ENCODE data around the gene STK16. TPM values are rescaled to one million over a fixed set of nuclear protein-coding genes. Genes with fewer than 3 reads are reported as not detected.

The STK16 gene
- total and polyA plus RNA-seq, 2 experiments from 2014 or later, result 7.7 to 35.6 TPM

GRCh38 chr2:219284501-219285372 is 39.5 kb downstream of the STK16 start:
- Histone ChIP-seq H3K27me3 (no peaks in the 10 kb centered on the region), H3K27ac (no peak overlapping the region), H3K36me3 (replicated peaks; ENCODE audit: insufficient read depth, low read depth) (no peaks in the 10 kb centered on the region), H3K4me3 (no peak overlapping the region), H2AFZ (no peak overlapping the region), H3K4me1 (ENCODE audit: insufficient read depth) (peaks cover 4% of the 10 kb centered on the region), H3K4me2 (no peak overlapping the region), H3K9me2 (replicated peaks; ENCODE audit: insufficient read depth) (no peaks in the 10 kb centered on the region), H4K20me1 (ENCODE audit: insufficient read depth, poor library complexity, severe bottlenecking) (no peaks in the 10 kb centered on the region), H3K79me2 (peaks cover 4% of the 10 kb centered on the region), H3K9me3 (ENCODE audit: low read depth) (no peaks in the 10 kb centered on the region)
- no peak for DNase-seq (ENCODE audit: low spot score)
- WGBS (ENCODE audit: low lambda C conversion rate, missing lambda C conversion rate), result 97% methylated on average over 16 of the region's 16 CpGs
- TF ChIP-seq, protein P1, sequence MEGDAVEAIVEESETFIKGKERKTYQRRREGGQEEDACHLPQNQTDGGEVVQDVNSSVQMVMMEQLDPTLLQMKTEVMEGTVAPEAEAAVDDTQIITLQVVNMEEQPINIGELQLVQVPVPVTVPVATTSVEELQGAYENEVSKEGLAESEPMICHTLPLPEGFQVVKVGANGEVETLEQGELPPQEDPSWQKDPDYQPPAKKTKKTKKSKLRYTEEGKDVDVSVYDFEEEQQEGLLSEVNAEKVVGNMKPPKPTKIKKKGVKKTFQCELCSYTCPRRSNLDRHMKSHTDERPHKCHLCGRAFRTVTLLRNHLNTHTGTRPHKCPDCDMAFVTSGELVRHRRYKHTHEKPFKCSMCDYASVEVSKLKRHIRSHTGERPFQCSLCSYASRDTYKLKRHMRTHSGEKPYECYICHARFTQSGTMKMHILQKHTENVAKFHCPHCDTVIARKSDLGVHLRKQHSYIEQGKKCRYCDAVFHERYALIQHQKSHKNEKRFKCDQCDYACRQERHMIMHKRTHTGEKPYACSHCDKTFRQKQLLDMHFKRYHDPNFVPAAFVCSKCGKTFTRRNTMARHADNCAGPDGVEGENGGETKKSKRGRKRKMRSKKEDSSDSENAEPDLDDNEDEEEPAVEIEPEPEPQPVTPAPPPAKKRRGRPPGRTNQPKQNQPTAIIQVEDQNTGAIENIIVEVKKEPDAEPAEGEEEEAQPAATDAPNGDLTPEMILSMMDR (IDR thresholded peaks at IDR 0.05; ENCODE audit: poor library complexity), result no peak
- TF ChIP-seq EZH2 (IDR thresholded peaks at IDR 0.05; ENCODE audit: borderline replicate concordance) (no peak), EZH2phosphoT487 (IDR thresholded peaks at IDR 0.05; ENCODE audit: low read depth, severe bottlenecking, unreplicated experiment) (no peak)

DNA sequence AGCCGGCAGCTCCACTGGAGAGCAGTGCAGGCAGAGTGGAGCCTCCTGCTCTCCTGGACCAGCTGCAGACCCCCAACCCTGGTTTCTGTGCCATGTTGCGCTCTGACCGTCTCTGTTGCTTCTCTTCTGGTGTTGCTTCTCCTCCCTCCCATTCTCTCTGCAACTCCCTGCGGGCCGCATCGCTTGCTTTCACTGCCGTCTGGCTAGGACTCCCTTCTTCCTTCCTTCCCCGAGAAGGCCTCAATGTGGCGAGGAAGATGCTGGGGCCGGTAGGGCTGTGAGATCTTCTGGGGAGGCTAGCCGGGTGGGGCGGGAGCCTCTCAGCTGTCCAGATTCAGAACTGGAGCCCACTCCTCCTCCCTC is 40.1 kb downstream of the STK16 start:
- Histone ChIP-seq H3K36me3 (replicated peaks; ENCODE audit: insufficient read depth, low read depth) (no peaks in the 10 kb centered on the region), H3K4me3 (no peak overlapping the region), H3K4me1 (ENCODE audit: insufficient read depth) (no peaks in the 10 kb centered on the region), H3K79me2 (peaks cover 3% of the 10 kb centered on the region), H3K27me3 (no peaks in the 10 kb centered on the region), H3K27ac (no peak overlapping the region), H3K9me3 (ENCODE audit: low read depth) (no peaks in the 10 kb centered on the region), H2AFZ (no peak overlapping the region), H4K20me1 (ENCODE audit: insufficient read depth, poor library complexity, severe bottlenecking) (no peaks in the 10 kb centered on the region), H3K9me2 (replicated peaks; ENCODE audit: insufficient read depth) (no peaks in the 10 kb centered on the region), H3K4me2 (no peak overlapping the region)
- TF ChIP-seq EZH2phosphoT487 (IDR thresholded peaks at IDR 0.05; ENCODE audit: low read depth, severe bottlenecking, unreplicated experiment), result no peak
- TF ChIP-seq, protein P1 (IDR thresholded peaks at IDR 0.05; ENCODE audit: poor library complexity), result no peak
- TF ChIP-seq EZH2 (IDR thresholded peaks at IDR 0.05; ENCODE audit: borderline replicate concordance), result no peak
- 95% methylated on average over 12 of the region's 12 CpGs for WGBS (ENCODE audit: low lambda C conversion rate, missing lambda C conversion rate)
- DNase-seq (ENCODE audit: low spot score), result no peak

DNA sequence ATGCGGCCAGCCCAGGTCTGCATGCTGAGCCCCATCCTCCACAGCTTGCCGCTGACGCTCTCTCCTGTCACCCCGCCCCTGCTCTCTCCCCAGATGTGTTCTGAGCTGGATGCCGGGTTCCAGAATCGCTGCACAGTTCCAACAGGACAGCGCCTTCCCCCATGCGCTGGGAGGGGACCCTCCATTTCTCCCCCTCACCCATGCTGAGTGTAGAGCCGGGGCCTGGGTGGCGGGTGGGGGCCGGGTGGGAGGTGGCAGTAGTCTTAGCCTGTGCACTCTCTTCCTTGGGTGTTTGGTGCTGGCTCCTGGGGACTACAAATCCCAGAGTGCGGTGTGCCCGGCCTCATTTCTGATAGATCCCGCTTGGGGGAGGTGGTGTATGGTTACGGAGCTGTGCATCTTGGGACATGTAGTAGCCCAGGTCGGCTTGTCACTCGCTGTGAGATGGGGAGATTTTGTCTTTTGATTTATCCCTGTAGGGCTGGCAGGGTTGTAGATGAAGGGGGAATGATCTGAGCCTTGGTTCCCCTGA is 40.7 kb downstream of the STK16 start:
- Histone ChIP-seq H3K27me3 (no peaks in the 10 kb centered on the region), H3K36me3 (replicated peaks; ENCODE audit: insufficient read depth, low read depth) (no peaks in the 10 kb centered on the region), H3K9me2 (replicated peaks; ENCODE audit: insufficient read depth) (no peaks in the 10 kb centered on the region), H3K9me3 (ENCODE audit: low read depth) (no peaks in the 10 kb centered on the region), H3K27ac (no peak overlapping the region), H3K4me3 (no peak overlapping the region), H3K4me1 (ENCODE audit: insufficient read depth) (no peaks in the 10 kb centered on the region), H3K4me2 (no peak overlapping the region), H3K79me2 (no peaks in the 10 kb centered on the region), H4K20me1 (ENCODE audit: insufficient read depth, poor library complexity, severe bottlenecking) (no peaks in the 10 kb centered on the region), H2AFZ (no peak overlapping the region)
- DNase-seq (ENCODE audit: low spot score), result no peak
- TF ChIP-seq EZH2 (IDR thresholded peaks at IDR 0.05; ENCODE audit: borderline replicate concordance), result no peak
- no peak for TF ChIP-seq EZH2phosphoT487 (IDR thresholded peaks at IDR 0.05; ENCODE audit: low read depth, severe bottlenecking, unreplicated experiment)
- TF ChIP-seq, protein P1 (IDR thresholded peaks at IDR 0.05; ENCODE audit: poor library complexity), result no peak
- WGBS (ENCODE audit: low lambda C conversion rate, missing lambda C conversion rate), result 78% methylated on average over 16 of the region's 17 CpGs

Data from hepatocyte (in vitro differentiated cells).